Measurements from ENCODE around the gene TBC1D22A.
"Not testable (repeated sequence)": the region's sequence is repeated elsewhere in the genome, so short reads cannot be mapped to it uniquely, and the experiment has no call there.

TBC1D22A gene

GRCh38 chr22:47133061-47133969 is 370.9 kb downstream of the TBC1D22A start:
- no peak overlapping the region for H3K4me3 ChIP-seq (ENCODE audit: low read depth, low read length)
- TF ChIP-seq CTCF (IDR thresholded peaks at IDR 0.05; ENCODE audit: low read depth, low read length): no peak

GRCh38 chr22:47134222-47134621 is 371.8 kb downstream of the TBC1D22A start:
- H3K4me3 ChIP-seq (ENCODE audit: low read depth, low read length): no peak overlapping the region
- TF ChIP-seq CTCF (IDR thresholded peaks at IDR 0.05; ENCODE audit: low read depth, low read length): no peak

GRCh38 chr22:47135338-47135737 is 372.9 kb downstream of the TBC1D22A start:
- H3K4me3 ChIP-seq (ENCODE audit: low read depth, low read length): no peak overlapping the region
- TF ChIP-seq CTCF (IDR thresholded peaks at IDR 0.05; ENCODE audit: low read depth, low read length): no peak

GRCh38 chr22:47136050-47136449 is 373.6 kb downstream of the TBC1D22A start:
- TF ChIP-seq CTCF (IDR thresholded peaks at IDR 0.05; ENCODE audit: low read depth, low read length): no peak
- H3K4me3 ChIP-seq (ENCODE audit: low read depth, low read length): no peak overlapping the region

GRCh38 chr22:47136671-47137070 is 374.2 kb downstream of the TBC1D22A start:
- no peak overlapping the region for H3K4me3 ChIP-seq (ENCODE audit: low read depth, low read length)
- TF ChIP-seq CTCF (IDR thresholded peaks at IDR 0.05; ENCODE audit: low read depth, low read length): no peak

GRCh38 chr22:47139013-47139789 is 376.8 kb downstream of the TBC1D22A start:
- H3K4me3 ChIP-seq (ENCODE audit: low read depth, low read length): no peak overlapping the region
- no peak for TF ChIP-seq CTCF (IDR thresholded peaks at IDR 0.05; ENCODE audit: low read depth, low read length)

GRCh38 chr22:47139790-47140119 is 377.3 kb downstream of the TBC1D22A start:
- TF ChIP-seq CTCF (IDR thresholded peaks at IDR 0.05; ENCODE audit: low read depth, low read length): no peak
- H3K4me3 ChIP-seq (ENCODE audit: low read depth, low read length): no peak overlapping the region

- not testable (repeated sequence) for H3K4me3 ChIP-seq (ENCODE audit: low read depth, low read length)
Measured at GRCh38 chr22:47140975-47141374, 378.5 kb downstream of the TBC1D22A start.

All from WI38 (cell line).